Keratinocyte (primary cell): Measurements from ENCODE around the gene ARFGEF3. TPM values are rescaled to one million over a fixed set of nuclear protein-coding genes. Genes with fewer than 3 reads are reported as not detected.

ENCODE experiments used
- DNase-seq: peaks from one replicate; pipeline ENCODE4 v3.0.0-alpha.2; 2011; ENCODE audit warnings: low read depth, missing footprints, low spot score
- FAIRE-seq: peaks from 2 replicates; lab custom pipeline; 2011; peaks lifted over from hg19 to GRCh38; lab: Jason Lieb, UNC
- H2AFZ ChIP-seq: 2 replicates; pipeline ENCODE4 v1.6.0; 2012; ENCODE audit warnings: low read length, control low read depth, inconsistent platforms; ENCODE audit not compliant: control insufficient read depth
- H3K27ac ChIP-seq: 2 replicates; pipeline ENCODE4 v1.5.1; 2011; ENCODE audit warnings: low read length; ENCODE audit not compliant: control insufficient read depth, insufficient read depth
- H3K27me3 ChIP-seq: 3 replicates; pipeline ENCODE4 v1.6.0; 2011; ENCODE audit warnings: low read length; ENCODE audit not compliant: control insufficient read depth, insufficient read depth; ENCODE audit errors: extremely low read depth
- H3K36me3 ChIP-seq, 2 experiments: 2 replicates in 1 of 2; 3 replicates in 1 of 2; pipeline ENCODE4 v1.5.1; 2011; ENCODE audit warnings: low read length in 2 of 2, mild to moderate bottlenecking in 1 of 2; ENCODE audit not compliant: control insufficient read depth in 2 of 2, insufficient read depth in 2 of 2; ENCODE audit errors: extremely low read depth in 1 of 2
- H3K4me1 ChIP-seq: 3 replicates; pipeline ENCODE4 v1.5.1; 2011; ENCODE audit warnings: low read length; ENCODE audit not compliant: control insufficient read depth, insufficient read depth; ENCODE audit errors: extremely low read depth
- H3K4me2 ChIP-seq: 3 replicates; pipeline ENCODE4 v1.6.0; 2011; ENCODE audit warnings: low read depth, low read length; ENCODE audit not compliant: control insufficient read depth, insufficient read depth; ENCODE audit errors: extremely low read depth
- H3K4me3 ChIP-seq, 3 experiments: fragments of 200-600 bp in 1 of 3; sonication (generic) in 1 of 3; 2 replicates in 2 of 3; 3 replicates in 1 of 3; pipeline ENCODE4 v1.5.1; 2011 to 2016; ENCODE audit warnings: low read length in 3 of 3, mild to moderate bottlenecking in 3 of 3, control low read depth in 2 of 3, inconsistent platforms in 1 of 3, low read depth in 1 of 3, mixed read lengths in 1 of 3, mixed run types in 1 of 3, moderate library complexity in 1 of 3; ENCODE audit not compliant: control insufficient read depth in 2 of 3, insufficient read depth in 2 of 3; ENCODE audit errors: extremely low read depth in 1 of 3
- H3K79me2 ChIP-seq: 2 replicates; pipeline ENCODE4 v1.6.0; 2012; ENCODE audit warnings: low read length; ENCODE audit not compliant: control insufficient read depth, insufficient read depth
- H3K9ac ChIP-seq: 3 replicates; pipeline ENCODE4 v1.6.0; 2011; ENCODE audit warnings: low read length; ENCODE audit not compliant: control insufficient read depth, insufficient read depth; ENCODE audit errors: extremely low read depth
- H3K9me1 ChIP-seq: 3 replicates; pipeline ENCODE4 v1.6.0; 2011; ENCODE audit warnings: low read length; ENCODE audit not compliant: control insufficient read depth, insufficient read depth; ENCODE audit errors: extremely low read depth
- H3K9me3 ChIP-seq: 2 replicates; pipeline ENCODE4 v1.5.1; 2012; ENCODE audit warnings: low read depth, low read length; ENCODE audit not compliant: control insufficient read depth
- H4K20me1 ChIP-seq: 3 replicates; pipeline ENCODE4 v1.6.0; 2011; ENCODE audit warnings: low read length; ENCODE audit not compliant: control insufficient read depth, insufficient read depth; ENCODE audit errors: extremely low read depth
- EZH2 ChIP-seq: IDR thresholded peaks from one replicate; pipeline ENCODE4 v1.6.1; 2012; ENCODE audit warnings: inconsistent platforms, mild to moderate bottlenecking, low read length, moderate library complexity
- dilution Hi-C: fragments of 300-500 bp; cut with MboI; formaldehyde crosslinking; loops from one replicate; pipeline ENCODE4 v1.7.0; 2020; ENCODE audit warnings: low sequenced_read_pairs; ENCODE audit not compliant: extremely low pct_ligation_motif_present
- polyA plus RNA-seq, 5 experiments: library from polyadenylated mRNA; depleted of rRNA in 3 of 5; stranded (reverse) in 3 of 5; stranded (forward) in 1 of 5; unstranded in 1 of 5; fragments of >200 nt; gene quantifications; 1 replicate in 1 of 5; 2 replicates in 3 of 5; 3 replicates in 1 of 5; pipeline versions ENCODE4 v1.2.1 to v1.2.3, GENCODE V29; 2011 to 2012; ENCODE audit warnings: missing spikeins in 2 of 5, low read depth in 1 of 5, low replicate concordance in 1 of 5
- TF ChIP-seq, protein P1 (sequence below), 3 experiments: IDR thresholded peaks in 1 of 3; conservative IDR thresholded peaks in 1 of 3; optimal IDR thresholded peaks in 1 of 3; 2 replicates in 2 of 3; 3 replicates in 1 of 3; pipeline versions ENCODE3 to v1.5.1; 2011; ENCODE audit warnings: low read length in 3 of 3, mild to moderate bottlenecking in 3 of 3, moderate library complexity in 2 of 3, control low read depth in 1 of 3, inconsistent platforms in 1 of 3; ENCODE audit not compliant: insufficient read depth in 2 of 3; ENCODE audit errors: extremely low read depth in 1 of 3

Gene ARFGEF3
- polyA plus RNA-seq, 1 donor (not counting 4 experiments of a cell fraction or from before 2014, with no cell fraction given): 0.09 TPM

DNA sequence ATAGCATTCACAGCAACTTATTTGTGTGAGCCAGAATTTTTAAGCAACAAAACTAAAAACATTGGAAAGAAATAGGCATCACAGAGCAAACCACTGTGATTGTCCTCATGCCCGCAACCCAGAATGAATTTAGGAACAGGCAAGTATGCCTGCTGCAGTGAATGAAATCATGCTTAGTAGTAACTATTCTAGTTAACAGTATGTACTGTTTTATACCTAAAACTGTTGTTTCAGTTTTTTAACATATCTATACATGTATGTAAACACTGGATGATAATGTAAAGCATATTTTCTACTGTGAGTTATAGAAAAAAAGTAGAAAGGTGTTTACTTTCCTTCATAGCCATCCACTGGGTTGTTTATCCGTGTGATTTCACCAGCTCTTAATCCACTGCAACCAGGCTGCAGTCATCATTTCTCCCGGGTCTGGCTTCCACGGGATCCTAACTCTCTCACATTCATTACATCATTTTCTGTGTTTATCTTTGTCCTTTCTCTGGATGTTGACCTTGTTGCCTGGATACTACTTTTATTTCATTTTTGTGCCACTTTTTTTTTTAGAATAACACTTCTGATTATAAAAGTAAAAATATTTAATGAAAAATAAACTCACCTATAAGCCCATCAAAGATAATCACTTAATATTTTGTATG, 3.6 kb upstream of the ARFGEF3 start:
- Histone ChIP-seq H3K9me1 (no peaks in the 10 kb centered on the region), H3K9ac (no peak overlapping the region), H3K4me2 (no peak overlapping the region), H3K27me3 (peaks cover 33% of the 10 kb centered on the region), H3K4me3 (no peak overlapping the region), H3K79me2 (no peaks in the 10 kb centered on the region), H3K36me3 (no peaks in the 10 kb centered on the region), H2AFZ (no peak overlapping the region), H3K27ac (no peak overlapping the region), H3K9me3 (no peaks in the 10 kb centered on the region), H4K20me1 (no peaks in the 10 kb centered on the region), H3K4me1 (peaks cover 10% of the 10 kb centered on the region)
- no peak for FAIRE-seq
- no peak for DNase-seq
- dilution Hi-C loops: no loop called here
- TF ChIP-seq, protein P1, sequence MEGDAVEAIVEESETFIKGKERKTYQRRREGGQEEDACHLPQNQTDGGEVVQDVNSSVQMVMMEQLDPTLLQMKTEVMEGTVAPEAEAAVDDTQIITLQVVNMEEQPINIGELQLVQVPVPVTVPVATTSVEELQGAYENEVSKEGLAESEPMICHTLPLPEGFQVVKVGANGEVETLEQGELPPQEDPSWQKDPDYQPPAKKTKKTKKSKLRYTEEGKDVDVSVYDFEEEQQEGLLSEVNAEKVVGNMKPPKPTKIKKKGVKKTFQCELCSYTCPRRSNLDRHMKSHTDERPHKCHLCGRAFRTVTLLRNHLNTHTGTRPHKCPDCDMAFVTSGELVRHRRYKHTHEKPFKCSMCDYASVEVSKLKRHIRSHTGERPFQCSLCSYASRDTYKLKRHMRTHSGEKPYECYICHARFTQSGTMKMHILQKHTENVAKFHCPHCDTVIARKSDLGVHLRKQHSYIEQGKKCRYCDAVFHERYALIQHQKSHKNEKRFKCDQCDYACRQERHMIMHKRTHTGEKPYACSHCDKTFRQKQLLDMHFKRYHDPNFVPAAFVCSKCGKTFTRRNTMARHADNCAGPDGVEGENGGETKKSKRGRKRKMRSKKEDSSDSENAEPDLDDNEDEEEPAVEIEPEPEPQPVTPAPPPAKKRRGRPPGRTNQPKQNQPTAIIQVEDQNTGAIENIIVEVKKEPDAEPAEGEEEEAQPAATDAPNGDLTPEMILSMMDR (optimal IDR thresholded peaks at IDR 0.05 in 1 of 3, IDR thresholded peaks at IDR 0.05 in 1 of 3, conservative IDR thresholded peaks at IDR 0.05 in 1 of 3; ENCODE audit: extremely low read depth in 1 of 3, insufficient read depth in 2 of 3, low read length in 3 of 3): no peak
- TF ChIP-seq EZH2: no peak

DNA sequence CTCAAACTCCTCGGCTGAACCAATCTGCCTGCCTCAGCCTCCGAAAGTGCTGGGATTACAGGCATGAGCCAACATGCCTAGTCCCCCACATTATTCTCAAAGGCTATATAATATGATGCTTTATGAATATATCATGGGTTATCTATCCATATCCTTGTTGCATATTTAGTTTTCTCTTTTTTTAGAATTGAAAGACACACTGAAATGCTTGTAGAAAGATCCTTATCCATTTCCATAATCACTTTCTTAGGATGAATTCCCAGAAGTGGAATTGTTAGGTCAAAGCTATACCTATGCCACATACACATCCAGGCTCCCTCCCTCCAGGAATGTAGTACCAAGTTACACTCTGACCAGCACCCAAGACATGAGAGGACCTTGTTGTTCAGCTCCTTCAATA, 2.5 kb upstream of the ARFGEF3 start:
- H3K4me2 ChIP-seq: no peak overlapping the region
- no peaks in the 10 kb centered on the region for H3K9me3 ChIP-seq
- dilution Hi-C loops: no loop called here
- FAIRE-seq: no peak
- peaks cover 10% of the 10 kb centered on the region for H3K4me1 ChIP-seq
- H3K79me2 ChIP-seq: no peaks in the 10 kb centered on the region
- H3K27me3 ChIP-seq: peaks cover 41% of the 10 kb centered on the region
- H3K9ac ChIP-seq: no peak overlapping the region
- no peak overlapping the region for H3K27ac ChIP-seq
- H3K9me1 ChIP-seq: no peaks in the 10 kb centered on the region
- H3K36me3 ChIP-seq: no peaks in the 10 kb centered on the region
- H4K20me1 ChIP-seq: no peaks in the 10 kb centered on the region
- DNase-seq: no peak
- no peak overlapping the region for H3K4me3 ChIP-seq
- no peak overlapping the region for H2AFZ ChIP-seq
- TF ChIP-seq EZH2: no peak
- TF ChIP-seq, protein P1 (optimal IDR thresholded peaks at IDR 0.05 in 1 of 3, IDR thresholded peaks at IDR 0.05 in 1 of 3, conservative IDR thresholded peaks at IDR 0.05 in 1 of 3; ENCODE audit: extremely low read depth in 1 of 3, insufficient read depth in 2 of 3, low read length in 3 of 3): no peak
